ENCODE results near the gene THAP5.

DNA sequence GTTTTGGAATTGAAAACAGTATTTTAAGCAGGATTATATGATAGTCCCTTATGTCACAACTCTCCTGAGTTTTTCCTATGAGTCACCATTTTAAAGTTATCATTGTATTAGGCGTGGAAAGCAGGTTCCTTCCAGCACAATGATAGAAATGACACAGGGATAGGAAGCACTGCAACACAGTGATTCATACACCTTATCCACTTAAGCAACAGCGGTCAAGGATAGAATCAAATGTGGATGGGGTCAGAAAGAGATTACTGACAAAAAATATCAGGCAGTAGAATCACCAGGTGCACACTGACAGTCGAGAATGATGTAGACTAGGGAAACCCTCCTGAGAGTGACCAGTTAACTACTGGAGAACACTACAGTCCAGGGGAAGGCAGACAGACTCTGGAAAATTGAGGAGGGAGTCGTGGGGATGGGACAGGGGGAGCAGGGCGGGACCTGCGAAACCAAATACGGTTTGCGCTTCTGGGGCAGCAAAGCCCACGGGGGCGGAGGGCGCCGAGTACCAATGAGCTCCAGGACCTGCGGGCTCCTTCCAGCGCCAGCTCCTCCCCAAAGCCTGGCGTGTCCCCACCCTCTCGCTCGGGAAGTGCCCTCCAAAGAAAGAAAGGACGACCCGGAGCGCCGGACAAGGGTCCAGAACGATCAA, 44.0 kb downstream of the THAP5 start:
- TF ChIP-seq, protein P1, sequence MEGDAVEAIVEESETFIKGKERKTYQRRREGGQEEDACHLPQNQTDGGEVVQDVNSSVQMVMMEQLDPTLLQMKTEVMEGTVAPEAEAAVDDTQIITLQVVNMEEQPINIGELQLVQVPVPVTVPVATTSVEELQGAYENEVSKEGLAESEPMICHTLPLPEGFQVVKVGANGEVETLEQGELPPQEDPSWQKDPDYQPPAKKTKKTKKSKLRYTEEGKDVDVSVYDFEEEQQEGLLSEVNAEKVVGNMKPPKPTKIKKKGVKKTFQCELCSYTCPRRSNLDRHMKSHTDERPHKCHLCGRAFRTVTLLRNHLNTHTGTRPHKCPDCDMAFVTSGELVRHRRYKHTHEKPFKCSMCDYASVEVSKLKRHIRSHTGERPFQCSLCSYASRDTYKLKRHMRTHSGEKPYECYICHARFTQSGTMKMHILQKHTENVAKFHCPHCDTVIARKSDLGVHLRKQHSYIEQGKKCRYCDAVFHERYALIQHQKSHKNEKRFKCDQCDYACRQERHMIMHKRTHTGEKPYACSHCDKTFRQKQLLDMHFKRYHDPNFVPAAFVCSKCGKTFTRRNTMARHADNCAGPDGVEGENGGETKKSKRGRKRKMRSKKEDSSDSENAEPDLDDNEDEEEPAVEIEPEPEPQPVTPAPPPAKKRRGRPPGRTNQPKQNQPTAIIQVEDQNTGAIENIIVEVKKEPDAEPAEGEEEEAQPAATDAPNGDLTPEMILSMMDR (IDR thresholded peaks at IDR 0.05; ENCODE audit: borderline replicate concordance, extremely low read depth, low read length, poor library complexity, severe bottlenecking) = no peak
- no peak for TF ChIP-seq EZH2 (IDR thresholded peaks at IDR 0.05; ENCODE audit: borderline replicate concordance, low read depth, low read length, severe bottlenecking)

Measured in DND-41 (cell line).